GM18511 (cell line): ENCODE data around the gene PTPRH.

Experiments used
- ATAC-seq: cut with Tn5 transposase; IDR thresholded peaks from one replicate; pipeline ENCODE4 v1.9.1; 2021; ENCODE audit warnings: mild to moderate bottlenecking, moderate library complexity; ENCODE audit not compliant: unreplicated experiment

The PTPRH gene

GRCh38 chr19:55245236-55245904 is 36.1 kb upstream of the PTPRH start:
- no peak for ATAC-seq

GRCh38 chr19:55244004-55244680 is 34.8 kb upstream of the PTPRH start:
- ATAC-seq = no peak

- ATAC-seq = no peak
Observed at GRCh38 chr19:55242517-55242916, 33.2 kb upstream of the PTPRH start.

- no peak for ATAC-seq
Observed at GRCh38 chr19:55241935-55242464, 32.7 kb upstream of the PTPRH start.

GRCh38 chr19:55241143-55241934 is 32.0 kb upstream of the PTPRH start:
- ATAC-seq = no peak

- no peak for ATAC-seq
Observed at GRCh38 chr19:55240713-55241020, 31.4 kb upstream of the PTPRH start.

GRCh38 chr19:55239004-55239403 is 29.7 kb upstream of the PTPRH start:
- ATAC-seq = no peak

GRCh38 chr19:55238030-55238429 is 28.7 kb upstream of the PTPRH start:
- no peak for ATAC-seq

- ATAC-seq = no peak
Observed at GRCh38 chr19:55232986-55233385, 23.7 kb upstream of the PTPRH start.

- no peak for ATAC-seq
Observed at GRCh38 chr19:55232286-55232602, 22.9 kb upstream of the PTPRH start.

- ATAC-seq = no peak
Observed at GRCh38 chr19:55231391-55232285, 22.3 kb upstream of the PTPRH start.

- no peak for ATAC-seq
Observed at GRCh38 chr19:55230780-55231179, 21.5 kb upstream of the PTPRH start.

GRCh38 chr19:55230329-55230728 is 21.0 kb upstream of the PTPRH start:
- no peak for ATAC-seq

- no peak for ATAC-seq
Observed at GRCh38 chr19:55229789-55230182, 20.5 kb upstream of the PTPRH start.

GRCh38 chr19:55229145-55229788 is 20.0 kb upstream of the PTPRH start:
- no peak for ATAC-seq

GRCh38 chr19:55228403-55229031 is 19.2 kb upstream of the PTPRH start, which contains the start of gene TMEM86B:
Gene TMEM86B (minus strand): TSS chr19:55228763. CDS start chr19:55228741, 22 bp downstream.
- ATAC-seq = no peak

GRCh38 chr19:55228015-55228391 is 18.7 kb upstream of the PTPRH start:
- ATAC-seq = no peak

GRCh38 chr19:55227241-55228014 is 18.1 kb upstream of the PTPRH start:
- ATAC-seq = no peak

GRCh38 chr19:55226788-55227187 is 17.5 kb upstream of the PTPRH start:
- no peak for ATAC-seq
